ENCODE measurements around the gene C16orf96. TPM values are rescaled to one million over a fixed set of nuclear protein-coding genes. Genes with fewer than 3 reads are reported as not detected.
"Not testable (repeated sequence)": the region's sequence is repeated elsewhere in the genome, so short reads cannot be mapped to it uniquely, and the experiment has no call there.

The C16orf96 gene
- total RNA-seq, 1 experiment from 2014 or later, result 0.15 TPM

- Histone ChIP-seq H2AFZ (no peak overlapping the region), H3K4me2 (no peak overlapping the region), H3F3A (ENCODE audit: insufficient read depth, low read depth) (no peaks in the 10 kb centered on the region), H3K9me2 (ENCODE audit: insufficient read depth) (no peaks in the 10 kb centered on the region), H3K79me2 (ENCODE audit: low read depth) (no peaks in the 10 kb centered on the region), H4K20me1 (ENCODE audit: insufficient read depth) (no peaks in the 10 kb centered on the region), H3K36me3 (ENCODE audit: low read depth) (no peaks in the 10 kb centered on the region), H3K9me3 (ENCODE audit: insufficient read depth, low read depth) (no peaks in the 10 kb centered on the region), H3K4me1 (replicated peaks; ENCODE audit: insufficient read depth) (no peaks in the 10 kb centered on the region), H3K27me3 (ENCODE audit: insufficient read depth, low read depth) (no peaks in the 10 kb centered on the region), H3K27ac (no peak overlapping the region), H3K4me3 (no peak overlapping the region)
- TF ChIP-seq EZH2 (IDR thresholded peaks at IDR 0.05; ENCODE audit: low read depth), result no peak
- no peak for TF ChIP-seq CTCF (conservative IDR thresholded peaks at IDR 0.05)
- intact Hi-C loops (cut with micrococcal nuclease; ENCODE audit: unreplicated experiment), result no loop called here
- no peak for DNase-seq
- no TSS peak for BruUV-seq (replicated peaks)
- ChIA-PET POLR2A (ENCODE audit: unreplicated experiment) (no interaction called here), CTCF (no interaction called here)
Observed at GRCh38 chr16:4572715-4573114, 16.6 kb downstream of the C16orf96 start.

GRCh38 chr16:4573926-4574325, 17.8 kb downstream of the C16orf96 start:
- H3K9me3 ChIP-seq (ENCODE audit: insufficient read depth, low read depth); intact Hi-C loops (cut with micrococcal nuclease; ENCODE audit: unreplicated experiment); POLR2A ChIA-PET (ENCODE audit: unreplicated experiment); BruUV-seq (replicated peaks); H3K27me3 ChIP-seq (ENCODE audit: insufficient read depth, low read depth); H3K4me1 ChIP-seq (replicated peaks; ENCODE audit: insufficient read depth); H3F3A ChIP-seq (ENCODE audit: insufficient read depth, low read depth); H2AFZ ChIP-seq; H3K27ac ChIP-seq; H3K9me2 ChIP-seq (ENCODE audit: insufficient read depth); H3K4me2 ChIP-seq; H4K20me1 ChIP-seq (ENCODE audit: insufficient read depth); CTCF ChIA-PET; DNase-seq; H3K79me2 ChIP-seq (ENCODE audit: low read depth); H3K36me3 ChIP-seq (ENCODE audit: low read depth); H3K4me3 ChIP-seq: not testable (repeated sequence)

- Histone ChIP-seq H3K4me2 (no peak overlapping the region), H3K36me3 (ENCODE audit: low read depth) (no peaks in the 10 kb centered on the region), H2AFZ (no peak overlapping the region), H4K20me1 (ENCODE audit: insufficient read depth) (no peaks in the 10 kb centered on the region), H3K9me2 (ENCODE audit: insufficient read depth) (no peaks in the 10 kb centered on the region), H3K27ac (no peak overlapping the region), H3K9me3 (ENCODE audit: insufficient read depth, low read depth) (no peaks in the 10 kb centered on the region), H3K4me1 (replicated peaks; ENCODE audit: insufficient read depth) (no peaks in the 10 kb centered on the region), H3F3A (ENCODE audit: insufficient read depth, low read depth) (no peaks in the 10 kb centered on the region), H3K27me3 (ENCODE audit: insufficient read depth, low read depth) (no peaks in the 10 kb centered on the region), H3K79me2 (ENCODE audit: low read depth) (no peaks in the 10 kb centered on the region), H3K4me3 (no peak overlapping the region)
- ChIA-PET POLR2A (ENCODE audit: unreplicated experiment) (no interaction called here), CTCF (no interaction called here)
- TF ChIP-seq CTCF (conservative IDR thresholded peaks at IDR 0.05) (no peak), EZH2 (IDR thresholded peaks at IDR 0.05; ENCODE audit: low read depth) (no peak)
- no TSS peak for BruUV-seq (replicated peaks)
- no peak for DNase-seq
- intact Hi-C loops (cut with micrococcal nuclease; ENCODE audit: unreplicated experiment), result no loop called here
Observed at GRCh38 chr16:4574919-4575705, 19.0 kb downstream of the C16orf96 start.

GRCh38 chr16:4576008-4576407, 19.9 kb downstream of the C16orf96 start:
- H2AFZ ChIP-seq, result no peak overlapping the region
- no peak for DNase-seq
- no peaks in the 10 kb centered on the region for H3K36me3 ChIP-seq (ENCODE audit: low read depth)
- TF ChIP-seq CTCF (conservative IDR thresholded peaks at IDR 0.05) (no peak), EZH2 (IDR thresholded peaks at IDR 0.05; ENCODE audit: low read depth) (no peak)
- H3F3A ChIP-seq (ENCODE audit: insufficient read depth, low read depth), result no peaks in the 10 kb centered on the region
- ChIA-PET POLR2A (ENCODE audit: unreplicated experiment) (no interaction called here), CTCF (no interaction called here)
- no peaks in the 10 kb centered on the region for H3K4me1 ChIP-seq (replicated peaks; ENCODE audit: insufficient read depth)
- BruUV-seq (replicated peaks), result no TSS peak
- no peak overlapping the region for H3K4me2 ChIP-seq
- no peak overlapping the region for H3K4me3 ChIP-seq
- H3K9me2 ChIP-seq (ENCODE audit: insufficient read depth), result no peaks in the 10 kb centered on the region
- H3K79me2 ChIP-seq (ENCODE audit: low read depth), result no peaks in the 10 kb centered on the region
- no peak overlapping the region for H3K27ac ChIP-seq
- no peaks in the 10 kb centered on the region for H3K9me3 ChIP-seq (ENCODE audit: insufficient read depth, low read depth)
- H4K20me1 ChIP-seq (ENCODE audit: insufficient read depth), result no peaks in the 10 kb centered on the region
- H3K27me3 ChIP-seq (ENCODE audit: insufficient read depth, low read depth), result no peaks in the 10 kb centered on the region
- intact Hi-C loops (cut with micrococcal nuclease; ENCODE audit: unreplicated experiment), result no loop called here
